Posterior cingulate gyrus (tissue), 11 donors: Measurements from ENCODE around the gene KRT16.
"Not testable (repeated sequence)": the region's sequence is repeated elsewhere in the genome, so short reads cannot be mapped to it uniquely, and the experiment has no call there.

ENCODE experiments used
- DNase-seq, 10 donors: peaks; one replicate each; pipeline versions ENCODE4 v3.0.0 to v3.0.0-alpha.2; 2020 to 2021; ENCODE audit warnings: mixed read lengths in 3 of 10
- intact Hi-C: fragments of 100-400 bp; cut with DNase I; formaldehyde crosslinking; loops from one replicate; pipeline ENCODE4 v1.15.1; 2023

Gene KRT16

GRCh38 chr17:41629826-41630670 lies 17.5 kb upstream of the KRT16 start:
- peak in 2 of 10 donors; percentile 49 to 78 for DNase-seq
- intact Hi-C loops: no loop called here

- peak in 3 of 10 donors; percentile 24 to 70 (median 62) for DNase-seq
- intact Hi-C loops: no loop called here
These were observed 16.7 kb upstream of the KRT16 start for GRCh38 chr17:41629316-41629715.

- DNase-seq: peak in 3 of 10 donors; percentile 9 to 56 (median 17)
- intact Hi-C loops: not testable (repeated sequence)
These were observed 16.2 kb upstream of the KRT16 start for GRCh38 chr17:41628621-41629255.

GRCh38 chr17:41628073-41628370 lies 15.5 kb upstream of the KRT16 start:
- intact Hi-C loops: not testable (repeated sequence)
- DNase-seq: peak in 2 of 10 donors; percentile 22 to 40

GRCh38 chr17:41627316-41628072 lies 14.9 kb upstream of the KRT16 start:
- intact Hi-C loops: no loop called here
- DNase-seq: peak in 3 of 10 donors; percentile 49 to 67 (median 64)

GRCh38 chr17:41626914-41627295 lies 14.3 kb upstream of the KRT16 start:
- intact Hi-C loops: not testable (repeated sequence)
- peak in 1 of 10 donors; percentile 5 for DNase-seq

GRCh38 chr17:41626028-41626913 lies 13.7 kb upstream of the KRT16 start:
- intact Hi-C loops: not testable (repeated sequence)
- DNase-seq: peak in 3 of 10 donors; percentile 50 to 73 (median 66)

GRCh38 chr17:41625602-41626001 lies 13.0 kb upstream of the KRT16 start:
- peak in 2 of 10 donors; percentile 54 to 72 for DNase-seq
- intact Hi-C loops: no loop called here

- DNase-seq: peak in 3 of 10 donors; percentile 62 to 67 (median 65)
- intact Hi-C loops: no loop called here
These were observed 11.9 kb upstream of the KRT16 start, which contains the start of gene KRT17 for GRCh38 chr17:41624208-41625101. TSS of gene KRT17 (minus strand) at chr17:41624575. CDS start at chr17:41624509, 66 bp downstream.

- intact Hi-C loops: not testable (repeated sequence)
- DNase-seq: peak in 2 of 10 donors; percentile 50 to 70
These were observed 10.8 kb upstream of the KRT16 start for GRCh38 chr17:41623184-41623861.

GRCh38 chr17:41622340-41623183 lies 10.0 kb upstream of the KRT16 start:
- intact Hi-C loops: not testable (repeated sequence)
- DNase-seq: peak in 2 of 10 donors; percentile 49 to 67

GRCh38 chr17:41621916-41622315 lies 9.3 kb upstream of the KRT16 start:
- peak in 1 of 10 donors; percentile 43 for DNase-seq
- intact Hi-C loops: no loop called here

GRCh38 chr17:41621435-41621817 lies 8.9 kb upstream of the KRT16 start:
- intact Hi-C loops: not testable (repeated sequence)
- peak in 2 of 10 donors; percentile 47 to 62 for DNase-seq

GRCh38 chr17:41620583-41621434 lies 8.2 kb upstream of the KRT16 start:
- intact Hi-C loops: no loop called here

GRCh38 chr17:41619927-41620582 lies 7.5 kb upstream of the KRT16 start:
- DNase-seq, intact Hi-C loops: not testable (repeated sequence)

More at GRCh38 chr17:41620583-41621434, 8.2 kb upstream of the KRT16 start:
- peak in 5 of 10 donors; percentile 21 to 88 (median 78) for DNase-seq
